ENCODE measurements around the gene ME1. TPM values are rescaled to one million over a fixed set of nuclear protein-coding genes. Genes with fewer than 3 reads are reported as not detected.

ME1 gene
- total and polyA plus RNA-seq, 2 donors = 2.1 to 8.1 TPM

- Histone ChIP-seq H3K36me3 (ENCODE audit: control insufficient read depth in 2 of 2, insufficient read depth in 2 of 2, low read length in 1 of 2) (no peaks in the 10 kb centered on the region), H3K27ac (ENCODE audit: low read depth in 1 of 2, low read length in 1 of 2) (no peak overlapping the region), H3K27me3 (ENCODE audit: control insufficient read depth in 2 of 2, insufficient read depth in 1 of 2, low read length in 1 of 2) (no peaks in the 10 kb centered on the region), H3K9me3 (ENCODE audit: control insufficient read depth in 2 of 2, insufficient read depth in 1 of 2, low read length in 1 of 2) (no peaks in the 10 kb centered on the region), H3K4me3 (ENCODE audit: low read length in 2 of 2) (no peak overlapping the region), H3K4me1 (ENCODE audit: control insufficient read depth in 2 of 2, insufficient read depth in 2 of 2, low read length in 2 of 2) (no peaks in the 10 kb centered on the region)
- 5% methylated on average over 2 of the region's 2 CpGs for WGBS
- DNase-seq (ENCODE audit: low read depth in 6 of 9, low spot score in 9 of 9) = no peak
Measured at GRCh38 chr6:83442752-83443151, 11.9 kb upstream of the ME1 start.

- Histone ChIP-seq H3K4me1 (ENCODE audit: control insufficient read depth in 2 of 2, insufficient read depth in 2 of 2, low read length in 2 of 2) (no peaks in the 10 kb centered on the region), H3K27me3 (ENCODE audit: control insufficient read depth in 2 of 2, insufficient read depth in 1 of 2, low read length in 1 of 2) (no peaks in the 10 kb centered on the region), H3K4me3 (ENCODE audit: low read length in 2 of 2) (no peak overlapping the region), H3K9me3 (ENCODE audit: control insufficient read depth in 2 of 2, insufficient read depth in 1 of 2, low read length in 1 of 2) (no peaks in the 10 kb centered on the region), H3K36me3 (ENCODE audit: control insufficient read depth in 2 of 2, insufficient read depth in 2 of 2, low read length in 1 of 2) (no peaks in the 10 kb centered on the region), H3K27ac (ENCODE audit: low read depth in 1 of 2, low read length in 1 of 2) (no peak overlapping the region)
- no peak for DNase-seq (ENCODE audit: low read depth in 6 of 9, low spot score in 9 of 9)
- WGBS = 88% methylated on average over 2 of the region's 2 CpGs
Measured at GRCh38 chr6:83439201-83439600, 8.3 kb upstream of the ME1 start.

- no peaks in the 10 kb centered on the region for H3K9me3 ChIP-seq (ENCODE audit: control insufficient read depth in 2 of 2, insufficient read depth in 1 of 2, low read length in 1 of 2)
- no peaks in the 10 kb centered on the region for H3K4me1 ChIP-seq (ENCODE audit: control insufficient read depth in 2 of 2, insufficient read depth in 2 of 2, low read length in 2 of 2)
- no peak overlapping the region for H3K4me3 ChIP-seq (ENCODE audit: low read length in 2 of 2)
- no peak overlapping the region for H3K27ac ChIP-seq (ENCODE audit: low read depth in 1 of 2, low read length in 1 of 2)
- H3K36me3 ChIP-seq (ENCODE audit: control insufficient read depth in 2 of 2, insufficient read depth in 2 of 2, low read length in 1 of 2) = no peaks in the 10 kb centered on the region
- H3K27me3 ChIP-seq (ENCODE audit: control insufficient read depth in 2 of 2, insufficient read depth in 1 of 2, low read length in 1 of 2) = peaks cover 0 to 4% of the 10 kb centered on the region in 2 donors
- DNase-seq (ENCODE audit: low read depth in 6 of 9, low spot score in 9 of 9) = no peak
Measured at GRCh38 chr6:83436674-83437073, 5.8 kb upstream of the ME1 start.

GRCh38 chr6:83433177-83433576 lies 2.3 kb upstream of the ME1 start:
- no peak for DNase-seq (ENCODE audit: low read depth in 6 of 9, low spot score in 9 of 9)
- no peaks in the 10 kb centered on the region for H3K36me3 ChIP-seq (ENCODE audit: control insufficient read depth in 2 of 2, insufficient read depth in 2 of 2, low read length in 1 of 2)
- H3K27ac ChIP-seq (ENCODE audit: low read depth in 1 of 2, low read length in 1 of 2) = no peak overlapping the region
- no peaks in the 10 kb centered on the region for H3K4me1 ChIP-seq (ENCODE audit: control insufficient read depth in 2 of 2, insufficient read depth in 2 of 2, low read length in 2 of 2)
- no peak overlapping the region for H3K4me3 ChIP-seq (ENCODE audit: low read length in 2 of 2)
- no peaks in the 10 kb centered on the region for H3K9me3 ChIP-seq (ENCODE audit: control insufficient read depth in 2 of 2, insufficient read depth in 1 of 2, low read length in 1 of 2)
- peaks cover 5 to 20% of the 10 kb centered on the region in 2 donors for H3K27me3 ChIP-seq (ENCODE audit: control insufficient read depth in 2 of 2, insufficient read depth in 1 of 2, low read length in 1 of 2)

GRCh38 chr6:83432636-83433035 lies 1.8 kb upstream of the ME1 start:
- Histone ChIP-seq H3K36me3 (ENCODE audit: control insufficient read depth in 2 of 2, insufficient read depth in 2 of 2, low read length in 1 of 2) (no peaks in the 10 kb centered on the region), H3K4me1 (ENCODE audit: control insufficient read depth in 2 of 2, insufficient read depth in 2 of 2, low read length in 2 of 2) (no peaks in the 10 kb centered on the region), H3K27ac (ENCODE audit: low read depth in 1 of 2, low read length in 1 of 2) (no peak overlapping the region), H3K4me3 (ENCODE audit: low read length in 2 of 2) (no peak overlapping the region), H3K27me3 (ENCODE audit: control insufficient read depth in 2 of 2, insufficient read depth in 1 of 2, low read length in 1 of 2) (peaks cover 5 to 20% of the 10 kb centered on the region in 2 donors), H3K9me3 (ENCODE audit: control insufficient read depth in 2 of 2, insufficient read depth in 1 of 2, low read length in 1 of 2) (no peaks in the 10 kb centered on the region)
- DNase-seq (ENCODE audit: low read depth in 6 of 9, low spot score in 9 of 9) = no peak
- 99% methylated on average over 2 of the region's 2 CpGs for WGBS

- no peaks in the 10 kb centered on the region for H3K9me3 ChIP-seq (ENCODE audit: control insufficient read depth in 2 of 2, insufficient read depth in 1 of 2, low read length in 1 of 2)
- H3K4me3 ChIP-seq (ENCODE audit: low read length in 2 of 2) = no peak overlapping the region
- WGBS = 94% methylated on average over 19 of the region's 19 CpGs
- H3K27me3 ChIP-seq (ENCODE audit: control insufficient read depth in 2 of 2, insufficient read depth in 1 of 2, low read length in 1 of 2) = peaks cover 5 to 20% of the 10 kb centered on the region in 2 donors
- H3K27ac ChIP-seq (ENCODE audit: low read depth in 1 of 2, low read length in 1 of 2) = no peak overlapping the region
- no peak for DNase-seq (ENCODE audit: low read depth in 6 of 9, low spot score in 9 of 9)
- no peaks in the 10 kb centered on the region for H3K36me3 ChIP-seq (ENCODE audit: control insufficient read depth in 2 of 2, insufficient read depth in 2 of 2, low read length in 1 of 2)
- H3K4me1 ChIP-seq (ENCODE audit: control insufficient read depth in 2 of 2, insufficient read depth in 2 of 2, low read length in 2 of 2) = no peaks in the 10 kb centered on the region
Measured at GRCh38 chr6:83431545-83432155, 799 bp upstream of the ME1 start.

GRCh38 chr6:83429857-83430610 lies 817 bp downstream of the ME1 start:
- Histone ChIP-seq H3K9me3 (ENCODE audit: control insufficient read depth in 2 of 2, insufficient read depth in 1 of 2, low read length in 1 of 2) (peaks cover 0 to under 1% of the 10 kb centered on the region in 2 donors), H3K4me1 (ENCODE audit: control insufficient read depth in 2 of 2, insufficient read depth in 2 of 2, low read length in 2 of 2) (no peaks in the 10 kb centered on the region), H3K27me3 (ENCODE audit: control insufficient read depth in 2 of 2, insufficient read depth in 1 of 2, low read length in 1 of 2) (peaks cover 5 to 20% of the 10 kb centered on the region in 2 donors), H3K36me3 (ENCODE audit: control insufficient read depth in 2 of 2, insufficient read depth in 2 of 2, low read length in 1 of 2) (no peaks in the 10 kb centered on the region), H3K4me3 (ENCODE audit: low read length in 2 of 2) (peak overlapping the region in 1 of 2 donors; percentile 28), H3K27ac (ENCODE audit: low read depth in 1 of 2, low read length in 1 of 2) (no peak overlapping the region)
- DNase-seq (ENCODE audit: low read depth in 6 of 9, low spot score in 9 of 9) = no peak
- WGBS = 86% methylated on average over 13 of the region's 13 CpGs

GRCh38 chr6:83429269-83429668 lies 1.6 kb downstream of the ME1 start:
- Histone ChIP-seq H3K4me3 (ENCODE audit: low read length in 2 of 2) (no peak overlapping the region), H3K4me1 (ENCODE audit: control insufficient read depth in 2 of 2, insufficient read depth in 2 of 2, low read length in 2 of 2) (no peaks in the 10 kb centered on the region)
- 98% methylated on average over 1 of the region's 1 CpG for WGBS

GRCh38 chr6:83424392-83425018 lies 6.3 kb downstream of the ME1 start:
- no peak overlapping the region for H3K27ac ChIP-seq (ENCODE audit: low read depth in 1 of 2, low read length in 1 of 2)
- no peaks in the 10 kb centered on the region for H3K4me1 ChIP-seq (ENCODE audit: control insufficient read depth in 2 of 2, insufficient read depth in 2 of 2, low read length in 2 of 2)
- H3K27me3 ChIP-seq (ENCODE audit: control insufficient read depth in 2 of 2, insufficient read depth in 1 of 2, low read length in 1 of 2) = no peaks in the 10 kb centered on the region
- no peak for DNase-seq (ENCODE audit: low read depth in 6 of 9, low spot score in 9 of 9)
- peaks cover 0 to 3% of the 10 kb centered on the region in 2 donors for H3K9me3 ChIP-seq (ENCODE audit: control insufficient read depth in 2 of 2, insufficient read depth in 1 of 2, low read length in 1 of 2)
- 45% methylated on average over 1 of the region's 1 CpG for WGBS
- no peaks in the 10 kb centered on the region for H3K36me3 ChIP-seq (ENCODE audit: control insufficient read depth in 2 of 2, insufficient read depth in 2 of 2, low read length in 1 of 2)
- no peak overlapping the region for H3K4me3 ChIP-seq (ENCODE audit: low read length in 2 of 2)

More at GRCh38 chr6:83429269-83429668, 1.6 kb downstream of the ME1 start:
- Histone ChIP-seq H3K36me3 (ENCODE audit: control insufficient read depth in 2 of 2, insufficient read depth in 2 of 2, low read length in 1 of 2) (no peaks in the 10 kb centered on the region), H3K9me3 (ENCODE audit: control insufficient read depth in 2 of 2, insufficient read depth in 1 of 2, low read length in 1 of 2) (peaks cover 0 to 3% of the 10 kb centered on the region in 2 donors), H3K27ac (ENCODE audit: low read depth in 1 of 2, low read length in 1 of 2) (no peak overlapping the region), H3K27me3 (ENCODE audit: control insufficient read depth in 2 of 2, insufficient read depth in 1 of 2, low read length in 1 of 2) (peaks cover 5 to 20% of the 10 kb centered on the region in 2 donors)
- no peak for DNase-seq (ENCODE audit: low read depth in 6 of 9, low spot score in 9 of 9)
